ENCODE measurements around the gene BAHCC1. TPM values are rescaled to one million over a fixed set of nuclear protein-coding genes. Genes with fewer than 3 reads are reported as not detected.

Gene BAHCC1
- total and polyA plus RNA-seq, 10 of the 15 experiments (the other 5 are each of a cell fraction or from before 2014, with no cell fraction given): 0.03 to 0.14 (median 0.11) TPM; not detected in 6

DNA sequence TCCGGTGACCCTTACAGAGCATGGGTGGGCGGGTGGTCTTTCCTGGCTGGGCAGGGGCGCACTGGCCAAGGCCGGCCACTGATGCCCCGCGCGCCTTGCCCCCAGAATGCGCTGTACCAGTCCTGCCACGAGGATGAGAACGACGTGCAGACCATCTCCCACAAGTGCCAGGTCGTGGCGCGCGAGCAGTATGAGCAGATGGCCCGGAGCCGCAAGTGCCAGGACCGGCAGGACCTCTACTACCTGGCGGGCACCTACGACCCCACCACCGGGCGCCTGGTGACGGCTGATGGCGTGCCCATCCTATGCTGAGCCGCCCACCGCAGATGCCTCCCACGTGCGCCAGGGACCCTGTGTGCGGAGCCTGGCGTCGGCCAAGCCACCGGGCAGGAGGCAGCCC is 68.2 kb downstream of the BAHCC1 start (continued):
- TF ChIP-seq, protein P1, sequence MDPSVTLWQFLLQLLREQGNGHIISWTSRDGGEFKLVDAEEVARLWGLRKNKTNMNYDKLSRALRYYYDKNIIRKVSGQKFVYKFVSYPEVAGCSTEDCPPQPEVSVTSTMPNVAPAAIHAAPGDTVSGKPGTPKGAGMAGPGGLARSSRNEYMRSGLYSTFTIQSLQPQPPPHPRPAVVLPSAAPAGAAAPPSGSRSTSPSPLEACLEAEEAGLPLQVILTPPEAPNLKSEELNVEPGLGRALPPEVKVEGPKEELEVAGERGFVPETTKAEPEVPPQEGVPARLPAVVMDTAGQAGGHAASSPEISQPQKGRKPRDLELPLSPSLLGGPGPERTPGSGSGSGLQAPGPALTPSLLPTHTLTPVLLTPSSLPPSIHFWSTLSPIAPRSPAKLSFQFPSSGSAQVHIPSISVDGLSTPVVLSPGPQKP (IDR thresholded peaks at IDR 0.05; ENCODE audit: low read depth, low read length): no peak
- TF ChIP-seq ZNF24 (IDR thresholded peaks at IDR 0.05) (no peak), RFX5 (IDR thresholded peaks at IDR 0.05; ENCODE audit: low read depth, low read length) (no peak)

DNA sequence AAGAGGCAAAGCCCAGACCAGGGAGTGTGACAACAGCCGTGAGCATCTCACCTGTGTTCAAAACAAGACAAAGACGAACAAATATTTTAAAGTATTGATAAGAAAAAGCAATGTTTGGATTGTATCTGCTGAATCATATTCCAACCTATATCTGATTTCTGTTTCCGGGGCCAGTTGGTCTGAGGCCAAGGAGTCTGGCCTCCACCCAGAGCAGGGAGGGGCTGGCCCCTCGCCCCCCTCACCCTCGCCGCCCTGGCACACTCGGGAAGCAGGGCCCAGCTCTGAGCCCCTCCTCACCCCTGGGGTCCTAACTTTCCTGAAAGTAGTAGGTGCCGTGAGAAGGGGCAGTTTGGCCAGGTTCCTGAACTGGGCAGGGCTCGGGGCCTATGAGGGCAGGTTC is 69.3 kb downstream of the BAHCC1 start:
- H3K27me3 ChIP-seq (replicated peaks in 1 of 2; ENCODE audit: control insufficient read depth in 2 of 2, insufficient read depth in 2 of 2, low read length in 1 of 2): no peaks in the 10 kb centered on the region; a peak in 1 of 4 replicates
- no peak overlapping the region for H3K9ac ChIP-seq (ENCODE audit: control insufficient read depth, insufficient read depth, low read length)
- FAIRE-seq (no peak), DNase-seq (ENCODE audit: low read depth, low spot score) (no peak), ATAC-seq (no peak)
- SMC1A ChIA-PET (ENCODE audit: uncharacterized antibody, unreplicated experiment): no interaction called here
- CTCF ChIA-PET: no interaction called here
- in situ Hi-C loops (cut with MboI): no loop called here
- 10% methylated on average over 9 of the region's 9 CpGs for WGBS (ENCODE audit: insufficient coverage, insufficient replicate concordance, low lambda C conversion rate, missing lambda C conversion rate)
- H2AFZ ChIP-seq (ENCODE audit: control insufficient read depth, low read depth, low read length): no peak overlapping the region
- no peak overlapping the region for H3K4me3 ChIP-seq
- RAD21 ChIA-PET (ENCODE audit: unreplicated experiment): no interaction called here
- H3K27ac ChIP-seq (ENCODE audit: control insufficient read depth, insufficient read depth): no peak overlapping the region
- no peaks in the 10 kb centered on the region for H3K4me1 ChIP-seq (ENCODE audit: control insufficient read depth, insufficient read depth, low read length)
- no peaks in the 10 kb centered on the region for H3K36me3 ChIP-seq (ENCODE audit: control insufficient read depth in 2 of 2, insufficient read depth in 2 of 2, low read length in 1 of 2)
- H3K79me2 ChIP-seq (ENCODE audit: control insufficient read depth, insufficient read depth, low read length): no peaks in the 10 kb centered on the region
- POLR2A ChIA-PET: no interaction called here
- TF ChIP-seq, protein P2, sequence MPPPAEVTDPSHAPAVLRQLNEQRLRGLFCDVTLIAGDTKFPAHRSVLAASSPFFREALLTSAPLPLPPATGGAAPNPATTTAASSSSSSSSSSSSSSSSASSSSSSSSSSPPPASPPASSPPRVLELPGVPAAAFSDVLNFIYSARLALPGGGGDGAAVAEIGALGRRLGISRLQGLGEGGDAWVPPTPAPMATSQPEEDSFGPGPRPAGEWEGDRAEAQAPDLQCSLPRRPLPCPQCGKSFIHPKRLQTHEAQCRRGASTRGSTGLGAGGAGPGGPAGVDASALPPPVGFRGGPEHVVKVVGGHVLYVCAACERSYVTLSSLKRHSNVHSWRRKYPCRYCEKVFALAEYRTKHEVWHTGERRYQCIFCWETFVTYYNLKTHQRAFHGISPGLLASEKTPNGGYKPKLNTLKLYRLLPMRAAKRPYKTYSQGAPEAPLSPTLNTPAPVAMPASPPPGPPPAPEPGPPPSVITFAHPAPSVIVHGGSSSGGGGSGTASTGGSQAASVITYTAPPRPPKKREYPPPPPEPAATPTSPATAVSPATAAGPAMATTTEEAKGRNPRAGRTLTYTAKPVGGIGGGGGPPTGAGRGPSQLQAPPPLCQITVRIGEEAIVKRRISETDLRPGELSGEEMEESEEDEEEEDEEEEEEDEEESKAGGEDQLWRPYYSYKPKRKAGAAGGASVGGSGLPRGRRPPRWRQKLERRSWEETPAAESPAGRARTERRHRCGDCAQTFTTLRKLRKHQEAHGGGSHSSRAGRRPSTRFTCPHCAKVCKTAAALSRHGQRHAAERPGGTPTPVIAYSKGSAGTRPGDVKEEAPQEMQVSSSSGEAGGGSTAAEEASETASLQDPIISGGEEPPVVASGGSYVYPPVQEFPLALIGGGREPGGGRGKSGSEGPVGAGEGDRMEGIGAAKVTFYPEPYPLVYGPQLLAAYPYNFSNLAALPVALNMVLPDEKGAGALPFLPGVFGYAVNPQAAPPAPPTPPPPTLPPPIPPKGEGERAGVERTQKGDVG (CRISPR knock-in tag; IDR thresholded peaks at IDR 0.05): no peak
- TF ChIP-seq HDAC6 (IDR thresholded peaks at IDR 0.05; ENCODE audit: unreplicated experiment): no peak
- no peak for TF ChIP-seq NRF1 (conservative IDR thresholded peaks at IDR 0.05; ENCODE audit: low read depth, low read length)
- no peak for TF ChIP-seq FOXK2 (IDR thresholded peaks at IDR 0.05)
- TF ChIP-seq EGR1 (IDR thresholded peaks at IDR 0.05; ENCODE audit: borderline replicate concordance in 1 of 2, low read depth in 2 of 2, low read length in 2 of 2): no peak
- TF ChIP-seq YY1 (IDR thresholded peaks at IDR 0.05; ENCODE audit: low read depth, low read length): no peak
- no peak for TF ChIP-seq TCF7 (IDR thresholded peaks at IDR 0.05; ENCODE audit: borderline replicate concordance)
- TF ChIP-seq EZH2 (IDR thresholded peaks at IDR 0.05; ENCODE audit: borderline replicate concordance, control insufficient read depth, low read depth, low read length): no peak
- TF ChIP-seq CBX5 (IDR thresholded peaks at IDR 0.05; ENCODE audit: low read depth): no peak
- TF ChIP-seq HDAC2 (IDR thresholded peaks at IDR 0.05): no peak
- no peak for TF ChIP-seq STAT3 (IDR thresholded peaks at IDR 0.05; ENCODE audit: low read depth, low read length)
- no peak for TF ChIP-seq NFYB (IDR thresholded peaks at IDR 0.05; ENCODE audit: insufficient read depth, low read depth, low read length)
- H4K20me1 ChIP-seq (ENCODE audit: control insufficient read depth, insufficient read depth): no peaks in the 10 kb centered on the region
- no peak overlapping the region for H3K4me2 ChIP-seq (ENCODE audit: control insufficient read depth, insufficient read depth)
- intact Hi-C loops (cut with micrococcal nuclease; ENCODE audit: unreplicated experiment): no loop called here
- BruUV-seq (replicated peaks): no TSS peak
- no peaks in the 10 kb centered on the region for H3K9me3 ChIP-seq (replicated peaks; ENCODE audit: control insufficient read depth, insufficient read depth, low read length)
